Skeletal muscle tissue (tissue), 4 donors: ENCODE results near the gene IL19. TPM values are rescaled to one million over a fixed set of nuclear protein-coding genes. Genes with fewer than 3 reads are reported as not detected.
"Not testable (repeated sequence)": the region's sequence is repeated elsewhere in the genome, so short reads cannot be mapped to it uniquely, and the experiment has no call there.

ENCODE experiments used
- H3K27ac ChIP-seq: one replicate; pipeline ENCODE4 v1.7.0; 2013; ENCODE audit warnings: mild to moderate bottlenecking, low read depth, low read length, inconsistent platforms
- H3K27me3 ChIP-seq, 3 donors: one replicate each; pipeline ENCODE4 v1.7.0; 2013; ENCODE audit warnings: low read length in 3 of 3; ENCODE audit not compliant: control insufficient read depth in 3 of 3, insufficient read depth in 3 of 3
- H3K36me3 ChIP-seq, 3 donors: one replicate each; pipeline ENCODE4 v1.7.0; 2013; ENCODE audit warnings: low read length in 3 of 3; ENCODE audit not compliant: control insufficient read depth in 3 of 3, insufficient read depth in 3 of 3
- H3K4me1 ChIP-seq, 3 donors: one replicate each; pipeline ENCODE4 v1.7.0; 2013; ENCODE audit warnings: low read length in 3 of 3, mild to moderate bottlenecking in 3 of 3; ENCODE audit not compliant: control insufficient read depth in 3 of 3, insufficient read depth in 3 of 3
- H3K4me3 ChIP-seq, 3 donors: one replicate each; pipeline ENCODE4 v1.7.0; 2013; ENCODE audit warnings: low read length in 3 of 3
- H3K9ac ChIP-seq, 3 donors: one replicate each; pipeline ENCODE4 v1.7.0; 2013; ENCODE audit warnings: low read length in 3 of 3, mild to moderate bottlenecking in 3 of 3, moderate library complexity in 2 of 3, low read depth in 1 of 3
- H3K9me3 ChIP-seq, 3 donors: one replicate each; pipeline ENCODE4 v1.7.0; 2013; ENCODE audit warnings: low read length in 3 of 3; ENCODE audit not compliant: control insufficient read depth in 3 of 3
- total RNA-seq: library from RNA; depleted of rRNA; stranded (reverse); fragments of >200 nt; gene quantifications from one replicate; pipeline ENCODE4 v1.2.3, GENCODE V29; 2014
- donor health status: Osteomylitis.

The IL19 gene
- total RNA-seq, 1 donor from 2014 or later: not detected

DNA sequence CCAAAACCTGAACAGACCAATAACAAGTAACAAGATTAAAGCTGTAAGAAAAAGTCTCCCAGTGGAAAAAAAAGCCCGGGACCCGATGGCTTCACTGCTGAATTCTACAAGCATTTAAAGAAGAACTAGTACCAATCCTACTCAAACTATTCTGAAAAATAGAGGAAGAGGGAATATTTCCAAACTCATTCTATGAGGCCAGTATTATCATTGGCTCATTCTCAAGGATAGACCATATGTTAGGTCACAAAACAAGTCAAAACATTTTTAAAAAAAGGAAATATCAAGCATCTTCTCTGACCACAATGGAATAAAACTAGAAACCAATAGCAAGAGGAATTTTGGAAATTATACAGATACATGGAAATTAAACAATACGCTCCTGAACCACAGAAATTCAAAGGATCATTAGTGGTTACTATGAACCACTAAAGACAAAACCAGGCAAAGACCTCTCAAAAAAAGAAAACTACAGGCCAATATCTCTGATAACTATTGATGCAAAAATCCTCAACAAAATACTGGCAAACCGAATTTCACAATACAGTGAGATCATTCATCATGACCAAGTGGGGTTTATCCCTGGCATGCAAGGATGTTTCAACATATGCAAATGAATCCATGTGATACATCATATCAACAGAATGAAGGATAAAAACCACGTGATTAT is 80.9 kb downstream of the IL19 start:
- Histone ChIP-seq H3K4me3 (no peak overlapping the region), H3K9me3 (no peaks in the 10 kb centered on the region), H3K27me3 (peaks cover 0 to 6% (median 2%) of the 10 kb centered on the region in 3 donors), H3K36me3 (no peaks in the 10 kb centered on the region), H3K9ac (no peak overlapping the region), H3K27ac (no peak overlapping the region), H3K4me1 (no peaks in the 10 kb centered on the region)

GRCh38 chr1:206852662-206853061 is 82.1 kb downstream of the IL19 start:
- not testable (repeated sequence) for H3K27ac ChIP-seq, H3K36me3 ChIP-seq, H3K9me3 ChIP-seq, H3K4me1 ChIP-seq, H3K27me3 ChIP-seq, H3K4me3 ChIP-seq, H3K9ac ChIP-seq

DNA sequence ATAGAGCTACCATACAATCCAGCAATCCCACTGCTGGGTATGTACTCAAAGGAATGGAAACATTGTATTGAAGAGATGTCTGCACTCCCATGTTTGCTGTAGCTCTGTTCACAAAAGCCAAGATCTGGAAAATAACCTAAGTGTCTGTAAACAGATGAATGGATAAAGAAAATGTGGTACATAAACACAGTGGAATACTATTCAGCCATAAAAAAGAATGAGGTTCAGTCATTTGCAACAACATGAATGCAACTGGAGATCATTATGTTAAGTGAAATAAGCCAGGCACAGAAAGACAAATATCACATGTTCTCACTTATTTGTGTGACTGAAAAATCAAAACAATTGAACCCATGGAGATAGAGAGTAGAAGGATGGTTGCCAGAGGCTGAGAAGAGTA is 83.1 kb downstream of the IL19 start:
- not testable (repeated sequence) for H3K9me3 ChIP-seq, H3K27me3 ChIP-seq, H3K4me3 ChIP-seq, H3K9ac ChIP-seq, H3K4me1 ChIP-seq, H3K36me3 ChIP-seq, H3K27ac ChIP-seq

GRCh38 chr1:206854401-206855129 is 84.0 kb downstream of the IL19 start:
- H3K27ac ChIP-seq: no peak overlapping the region
- H3K36me3 ChIP-seq: no peaks in the 10 kb centered on the region
- H3K4me1 ChIP-seq: no peaks in the 10 kb centered on the region
- H3K9me3 ChIP-seq: no peaks in the 10 kb centered on the region
- peaks cover 0 to 6% (median 3%) of the 10 kb centered on the region in 3 donors for H3K27me3 ChIP-seq
- no peak overlapping the region for H3K9ac ChIP-seq
- H3K4me3 ChIP-seq: no peak overlapping the region

DNA sequence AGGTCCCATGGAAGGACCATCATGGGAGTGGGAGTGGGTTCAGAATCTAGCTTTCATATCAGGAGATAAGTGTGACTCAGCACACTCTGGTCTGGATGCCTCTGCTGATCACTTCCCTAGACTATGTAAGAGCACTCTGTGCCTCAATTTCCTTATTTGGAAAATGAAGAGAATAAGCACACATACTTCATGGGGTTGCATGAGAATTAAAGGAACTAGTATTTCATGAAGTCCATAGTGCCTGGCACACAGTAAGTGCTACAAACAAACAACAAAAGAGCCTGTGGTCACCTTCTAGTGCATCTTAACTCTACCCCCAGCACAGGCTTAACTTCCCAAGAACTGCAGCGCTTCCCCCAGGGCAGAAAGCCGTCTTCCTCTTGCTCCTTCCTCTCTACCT is 85.3 kb downstream of the IL19 start:
- Histone ChIP-seq H3K36me3 (no peaks in the 10 kb centered on the region), H3K27ac (no peak overlapping the region), H3K9ac (no peak overlapping the region), H3K27me3 (peaks cover 3 to 9% (median 3%) of the 10 kb centered on the region in 3 donors), H3K4me3 (no peak overlapping the region), H3K9me3 (no peaks in the 10 kb centered on the region), H3K4me1 (no peaks in the 10 kb centered on the region)

DNA sequence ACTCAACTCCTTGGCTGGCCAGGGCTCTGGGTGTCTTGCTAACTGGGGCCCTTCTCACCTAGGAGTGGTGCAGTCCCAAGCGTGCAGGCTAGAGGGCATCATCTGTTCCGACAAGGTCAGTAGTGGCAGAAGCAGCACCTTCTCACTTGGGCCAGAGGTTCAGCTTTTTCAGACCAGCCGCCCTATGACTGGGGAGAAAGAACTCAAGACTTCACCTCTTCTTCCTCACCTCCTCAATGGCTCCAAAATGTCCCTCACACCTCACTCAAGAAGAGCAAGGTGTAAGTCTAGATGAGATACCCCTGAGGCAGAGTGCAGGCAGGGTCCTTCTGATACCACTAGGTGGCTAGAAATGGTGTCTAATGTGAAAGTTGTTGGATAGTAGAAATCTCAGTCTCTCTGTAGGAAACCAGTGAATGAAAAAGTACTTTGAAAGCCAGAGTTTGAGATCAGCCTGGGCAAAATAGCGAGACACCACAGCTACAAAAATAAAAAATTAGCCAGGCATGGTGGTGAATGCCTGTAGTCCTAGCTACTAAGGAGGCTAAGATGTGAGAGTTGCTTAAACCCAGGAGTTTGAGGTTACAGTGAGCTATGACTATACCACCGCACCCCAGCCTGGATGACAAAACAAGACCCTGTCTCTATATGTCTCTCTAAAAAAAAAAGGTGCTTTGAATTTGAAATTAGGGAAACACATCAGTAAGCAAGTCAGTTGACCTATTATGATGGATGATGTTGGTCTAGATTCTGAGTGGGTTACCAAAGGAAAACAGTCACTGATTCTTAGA is 86.3 kb downstream of the IL19 start:
- Histone ChIP-seq H3K36me3 (no peaks in the 10 kb centered on the region), H3K4me3 (no peak overlapping the region), H3K27me3 (peaks cover 3 to 9% (median 3%) of the 10 kb centered on the region in 3 donors), H3K9ac (no peak overlapping the region), H3K9me3 (no peaks in the 10 kb centered on the region), H3K4me1 (no peaks in the 10 kb centered on the region), H3K27ac (no peak overlapping the region)

DNA sequence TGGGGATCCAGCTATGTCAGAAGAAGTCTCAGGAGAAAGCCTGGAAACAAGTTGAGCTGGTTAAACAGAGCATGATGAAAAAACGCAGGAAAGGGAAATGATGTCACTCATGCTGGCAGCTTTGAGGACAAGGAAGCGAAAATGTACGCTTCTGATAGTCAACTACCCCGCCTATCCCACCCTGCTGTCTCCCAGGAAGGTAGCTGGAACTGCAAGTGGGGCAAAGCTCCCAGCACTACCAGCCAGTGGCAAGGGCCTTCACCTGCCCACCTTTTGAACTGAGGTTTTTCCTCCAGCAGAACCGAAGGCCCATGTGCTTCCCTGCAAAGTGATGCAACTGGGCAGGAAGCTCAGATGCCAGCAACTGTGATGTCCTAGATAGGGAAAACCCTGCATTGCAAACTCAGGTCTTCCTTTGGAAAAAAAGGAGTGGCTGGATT is 88.5 kb downstream of the IL19 start:
- Histone ChIP-seq H3K4me1 (no peaks in the 10 kb centered on the region), H3K9ac (no peak overlapping the region), H3K9me3 (no peaks in the 10 kb centered on the region), H3K36me3 (no peaks in the 10 kb centered on the region), H3K4me3 (no peak overlapping the region), H3K27me3 (peaks cover 3 to 9% (median 3%) of the 10 kb centered on the region in 3 donors), H3K27ac (no peak overlapping the region)

DNA sequence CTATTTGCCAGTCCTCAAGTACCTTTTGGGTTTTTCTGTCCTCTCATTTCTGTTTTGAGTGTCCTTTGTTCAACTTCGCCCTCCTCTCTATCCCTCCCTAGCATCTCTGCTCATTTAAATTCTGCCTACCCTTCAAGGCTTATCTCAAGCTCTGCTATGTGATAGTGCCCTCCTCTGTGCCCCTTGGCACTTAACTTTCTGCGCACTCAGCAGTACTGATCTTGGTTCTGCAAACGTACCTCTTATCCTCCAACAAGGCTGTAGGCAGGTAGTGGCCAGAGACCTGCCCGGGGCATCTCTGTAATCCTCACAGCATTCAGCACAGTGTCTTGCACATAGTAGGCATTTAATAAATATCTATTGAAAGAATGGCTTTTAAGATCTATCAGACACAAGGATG is 89.6 kb downstream of the IL19 start:
- Histone ChIP-seq H3K9ac (no peak overlapping the region), H3K36me3 (no peaks in the 10 kb centered on the region), H3K4me3 (no peak overlapping the region), H3K4me1 (peaks cover 0 to 4% (median 3%) of the 10 kb centered on the region in 3 donors), H3K27ac (no peak overlapping the region), H3K9me3 (no peaks in the 10 kb centered on the region), H3K27me3 (peaks cover 3 to 9% (median 3%) of the 10 kb centered on the region in 3 donors)

DNA sequence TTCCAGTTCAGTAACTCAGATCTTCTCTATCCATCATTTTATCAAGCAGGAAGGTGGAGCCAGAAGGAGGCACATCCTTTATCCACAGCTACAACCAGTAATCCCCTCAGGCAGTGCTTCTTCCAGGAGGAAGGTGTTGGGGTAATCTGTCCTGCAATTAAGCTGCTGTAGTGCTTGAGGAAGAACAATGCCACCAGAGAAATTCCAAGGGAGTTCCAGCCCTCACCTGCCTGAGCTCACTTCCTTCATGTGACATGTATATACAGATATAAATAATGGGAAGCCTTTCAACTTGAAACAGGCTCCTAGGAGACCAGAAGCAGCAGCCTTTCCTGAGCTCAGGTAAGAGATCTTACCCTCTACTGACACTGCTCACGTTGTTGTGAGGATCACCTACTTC is 92.7 kb downstream of the IL19 start:
- H3K36me3 ChIP-seq: no peaks in the 10 kb centered on the region
- H3K27ac ChIP-seq: no peak overlapping the region
- peaks cover 0 to 5% (median 5%) of the 10 kb centered on the region in 3 donors for H3K4me1 ChIP-seq
- H3K9ac ChIP-seq: no peak overlapping the region
- H3K9me3 ChIP-seq: no peaks in the 10 kb centered on the region
- no peak overlapping the region for H3K4me3 ChIP-seq
- peaks cover 0 to 3% (median 3%) of the 10 kb centered on the region in 3 donors for H3K27me3 ChIP-seq
